Astrocyte of the cerebellum (primary cell): ENCODE data around the gene AOX1.
"Not testable (repeated sequence)": the region's sequence is repeated elsewhere in the genome, so short reads cannot be mapped to it uniquely, and the experiment has no call there.

Experiments
- DNase-seq: peaks from one replicate; pipeline ENCODE4 v3.0.0-alpha.2; 2011; ENCODE audit warnings: low read depth
- H3K4me3 ChIP-seq: 2 replicates; pipeline ENCODE4 v1.5.1; 2011; ENCODE audit warnings: mild to moderate bottlenecking, low read depth, low read length, moderate library complexity
- CTCF ChIP-seq: IDR thresholded peaks from 2 replicates; pipeline ENCODE4 v1.5.1; 2012; ENCODE audit warnings: low read length, low read depth, moderate library complexity, mild to moderate bottlenecking; ENCODE audit errors: missing control alignments
- in situ Hi-C: cut with HindIII; loops from 2 replicates; pipeline ENCODE4 v1.10.0; 2017; ENCODE audit warnings: low sequenced_read_pairs

Gene AOX1

GRCh38 chr2:200624026-200624425 lies 38.2 kb downstream of the AOX1 start:
- TF ChIP-seq CTCF = no peak
- H3K4me3 ChIP-seq = no peak overlapping the region
- in situ Hi-C loops = no loop called here
- no peak for DNase-seq

- H3K4me3 ChIP-seq = no peak overlapping the region
- DNase-seq = no peak
- no peak for TF ChIP-seq CTCF
- in situ Hi-C loops = no loop called here
Measured at GRCh38 chr2:200624658-200625057, 38.8 kb downstream of the AOX1 start.

GRCh38 chr2:200625282-200625681 lies 39.5 kb downstream of the AOX1 start:
- no peak for TF ChIP-seq CTCF
- in situ Hi-C loops = no loop called here

GRCh38 chr2:200625958-200626363 lies 40.1 kb downstream of the AOX1 start:
- in situ Hi-C loops = no loop called here
- DNase-seq = no peak
- TF ChIP-seq CTCF = no peak
- H3K4me3 ChIP-seq = no peak overlapping the region

More at GRCh38 chr2:200625282-200625681, 39.5 kb downstream of the AOX1 start:
- no peak overlapping the region for H3K4me3 ChIP-seq
- DNase-seq = no peak

- DNase-seq = no peak
- in situ Hi-C loops = no loop called here
- TF ChIP-seq CTCF = no peak
- H3K4me3 ChIP-seq = no peak overlapping the region
Measured at GRCh38 chr2:200627110-200627770, 41.4 kb downstream of the AOX1 start.

- in situ Hi-C loops, DNase-seq, H3K4me3 ChIP-seq: not testable (repeated sequence)
Measured at GRCh38 chr2:200628461-200628860, 42.6 kb downstream of the AOX1 start.

- DNase-seq = no peak
- TF ChIP-seq CTCF = no peak
- in situ Hi-C loops = no loop called here
- no peak overlapping the region for H3K4me3 ChIP-seq
Measured at GRCh38 chr2:200631287-200631686, 45.5 kb downstream of the AOX1 start.
